Cortex of kidney (tissue), 1 donor: ENCODE results near the gene LAMP1.
"Not testable (repeated sequence)": the region's sequence is repeated elsewhere in the genome, so short reads cannot be mapped to it uniquely, and the experiment has no call there.

Experiments
- DNase-seq: peaks from one replicate; lab custom pipeline; 2025; lab: John Stamatoyannopoulos, UW

Gene LAMP1

GRCh38 chr13:113327766-113328471, 30.9 kb downstream of the LAMP1 start:
- no peak for DNase-seq

- DNase-seq = no peak
Observed at GRCh38 chr13:113328851-113329250, 31.8 kb downstream of the LAMP1 start.

- no peak for DNase-seq
Observed at GRCh38 chr13:113329656-113330312, 32.7 kb downstream of the LAMP1 start.

GRCh38 chr13:113332615-113333014, 35.6 kb downstream of the LAMP1 start:
- DNase-seq = no peak

GRCh38 chr13:113333076-113333475, 36.0 kb downstream of the LAMP1 start:
- DNase-seq = no peak

GRCh38 chr13:113337556-113337955, 40.5 kb downstream of the LAMP1 start:
- no peak for DNase-seq

GRCh38 chr13:113337976-113338375, 40.9 kb downstream of the LAMP1 start:
- DNase-seq = no peak

- DNase-seq = no peak
Observed at GRCh38 chr13:113338451-113338850, 41.4 kb downstream of the LAMP1 start.

- no peak for DNase-seq
Observed at GRCh38 chr13:113342820-113343691, 46.0 kb downstream of the LAMP1 start.

- no peak for DNase-seq
Observed at GRCh38 chr13:113343692-113343968, 46.6 kb downstream of the LAMP1 start.

GRCh38 chr13:113345486-113345885, 48.4 kb downstream of the LAMP1 start:
- DNase-seq = no peak

- not testable (repeated sequence) for DNase-seq
Observed at GRCh38 chr13:113347736-113348225, 50.7 kb downstream of the LAMP1 start.

GRCh38 chr13:113348591-113348990, 51.6 kb downstream of the LAMP1 start:
- DNase-seq = no peak

- no peak for DNase-seq
Observed at GRCh38 chr13:113349050-113349449, 52.0 kb downstream of the LAMP1 start.

- no peak for DNase-seq
Observed at GRCh38 chr13:113349491-113349890, 52.5 kb downstream of the LAMP1 start.

- DNase-seq = no peak
Observed at GRCh38 chr13:113350065-113350937, 53.3 kb downstream of the LAMP1 start.

- DNase-seq = no peak
Observed at GRCh38 chr13:113350938-113351335, 53.9 kb downstream of the LAMP1 start.

GRCh38 chr13:113351514-113352026, 54.5 kb downstream of the LAMP1 start:
- no peak for DNase-seq

- DNase-seq = no peak
Observed at GRCh38 chr13:113353254-113353653, 56.2 kb downstream of the LAMP1 start.

- no peak for DNase-seq
Observed at GRCh38 chr13:113354831-113355610, 58.0 kb downstream of the LAMP1 start.

GRCh38 chr13:113355621-113356020, 58.6 kb downstream of the LAMP1 start:
- no peak for DNase-seq
